Sigmoid colon (tissue), 4 donors: ENCODE results near the gene PGM1.

Experiments
- POLR2AphosphoS5 ChIP-seq, 4 donors: sonication (generic); formaldehyde crosslinking; IDR thresholded peaks; one replicate each; pipeline ENCODE4 v1.6.1; 2017; ENCODE audit warnings: antibody characterized with exemption in 4 of 4
- TF ChIP-seq, protein P1 (sequence below), 4 experiments: fragments of 450-650 bp in 3 of 4; fragments of 200-600 bp in 1 of 4; IDR thresholded peaks; one replicate each; pipeline ENCODE4 v1.5.1; 2016 to 2019; ENCODE audit warnings: antibody characterized with exemption in 4 of 4, mild to moderate bottlenecking in 3 of 4, moderate library complexity in 2 of 4

DNA sequence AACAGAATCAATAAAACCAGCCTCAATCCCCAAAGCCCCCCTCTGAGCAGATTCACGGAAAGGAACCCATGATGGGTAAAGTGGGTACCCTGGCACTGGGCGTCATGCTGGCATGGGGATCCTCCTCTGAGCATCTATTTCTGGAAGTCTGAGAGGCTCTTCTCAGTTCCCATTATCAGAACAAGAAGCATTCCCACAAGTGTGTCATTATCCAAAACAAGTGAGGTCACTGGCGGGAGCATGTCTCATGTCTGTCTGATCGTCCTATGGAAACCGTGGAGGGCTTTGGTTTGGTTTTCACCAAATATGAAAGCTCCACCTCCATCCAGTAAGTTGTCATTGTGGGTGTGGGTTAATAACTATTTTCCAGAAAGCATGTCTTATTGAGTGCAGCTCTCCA is 70.7 kb downstream of the PGM1 start:
- TF ChIP-seq, protein P1, sequence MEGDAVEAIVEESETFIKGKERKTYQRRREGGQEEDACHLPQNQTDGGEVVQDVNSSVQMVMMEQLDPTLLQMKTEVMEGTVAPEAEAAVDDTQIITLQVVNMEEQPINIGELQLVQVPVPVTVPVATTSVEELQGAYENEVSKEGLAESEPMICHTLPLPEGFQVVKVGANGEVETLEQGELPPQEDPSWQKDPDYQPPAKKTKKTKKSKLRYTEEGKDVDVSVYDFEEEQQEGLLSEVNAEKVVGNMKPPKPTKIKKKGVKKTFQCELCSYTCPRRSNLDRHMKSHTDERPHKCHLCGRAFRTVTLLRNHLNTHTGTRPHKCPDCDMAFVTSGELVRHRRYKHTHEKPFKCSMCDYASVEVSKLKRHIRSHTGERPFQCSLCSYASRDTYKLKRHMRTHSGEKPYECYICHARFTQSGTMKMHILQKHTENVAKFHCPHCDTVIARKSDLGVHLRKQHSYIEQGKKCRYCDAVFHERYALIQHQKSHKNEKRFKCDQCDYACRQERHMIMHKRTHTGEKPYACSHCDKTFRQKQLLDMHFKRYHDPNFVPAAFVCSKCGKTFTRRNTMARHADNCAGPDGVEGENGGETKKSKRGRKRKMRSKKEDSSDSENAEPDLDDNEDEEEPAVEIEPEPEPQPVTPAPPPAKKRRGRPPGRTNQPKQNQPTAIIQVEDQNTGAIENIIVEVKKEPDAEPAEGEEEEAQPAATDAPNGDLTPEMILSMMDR (IDR thresholded peaks at IDR 0.05) = no peak
- no peak for TF ChIP-seq POLR2AphosphoS5 (IDR thresholded peaks at IDR 0.05)
